GM12865 (cell line): Measurements from ENCODE around the gene C17orf58.

Source experiments
- DNase-seq: peaks from one replicate; pipeline ENCODE4 v3.0.0; 2010; ENCODE audit warnings: low read depth
- H3K4me3 ChIP-seq: 2 replicates; pipeline ENCODE4 v1.5.1; 2011; ENCODE audit warnings: mild to moderate bottlenecking, low read depth, low read length, control low read depth
- CTCF ChIP-seq: IDR thresholded peaks from 2 replicates; pipeline ENCODE4 v1.5.1; 2011; ENCODE audit warnings: low read length, control low read depth, low read depth, inconsistent platforms; ENCODE audit not compliant: insufficient read depth; ENCODE audit errors: missing control alignments

The C17orf58 gene

DNA sequence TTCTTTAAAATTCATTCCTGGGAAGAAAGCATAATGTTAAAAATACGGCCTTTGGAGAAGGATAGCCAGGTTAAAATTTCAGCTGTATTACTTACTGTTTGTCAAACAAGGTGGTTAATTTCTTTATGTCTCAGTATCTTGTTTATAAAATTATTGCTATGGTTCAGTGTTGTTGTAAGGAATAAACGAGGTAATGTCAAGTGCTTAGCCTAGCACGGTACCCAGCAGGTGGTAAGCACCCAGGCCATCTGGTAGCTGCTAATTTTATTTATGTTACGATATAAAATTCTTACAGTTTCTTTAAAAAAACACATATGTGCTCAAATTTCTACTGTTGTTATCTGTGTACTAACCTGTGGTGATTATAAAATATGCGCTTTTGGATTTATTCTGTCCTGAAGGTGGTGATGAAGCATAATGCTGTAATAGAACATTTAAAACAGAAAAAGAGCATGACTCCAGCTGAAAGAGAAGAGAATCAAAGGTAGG is 48.9 kb downstream of the C17orf58 start:
- no peak for DNase-seq
- TF ChIP-seq CTCF = no peak
- H3K4me3 ChIP-seq = no peak overlapping the region

DNA sequence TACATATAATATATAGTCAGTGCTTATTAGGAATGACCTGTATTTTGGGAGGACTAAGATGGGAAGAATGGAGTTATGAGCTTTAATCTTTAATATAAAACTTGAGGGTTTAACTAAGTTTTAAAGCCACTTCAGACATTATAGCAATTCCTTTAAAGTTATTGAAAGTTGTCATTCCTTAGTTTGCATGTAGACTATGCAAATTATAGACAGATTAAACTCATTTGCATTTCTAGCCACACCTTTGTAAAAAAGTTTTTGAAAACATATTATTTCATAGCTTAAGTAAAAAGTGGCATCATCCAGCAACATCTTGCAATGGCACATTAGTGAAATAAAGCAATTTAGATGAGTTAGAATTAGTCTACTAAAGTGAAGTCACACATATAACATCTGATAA is 49.8 kb downstream of the C17orf58 start:
- no peak overlapping the region for H3K4me3 ChIP-seq
- no peak for DNase-seq
- TF ChIP-seq CTCF = no peak

DNA sequence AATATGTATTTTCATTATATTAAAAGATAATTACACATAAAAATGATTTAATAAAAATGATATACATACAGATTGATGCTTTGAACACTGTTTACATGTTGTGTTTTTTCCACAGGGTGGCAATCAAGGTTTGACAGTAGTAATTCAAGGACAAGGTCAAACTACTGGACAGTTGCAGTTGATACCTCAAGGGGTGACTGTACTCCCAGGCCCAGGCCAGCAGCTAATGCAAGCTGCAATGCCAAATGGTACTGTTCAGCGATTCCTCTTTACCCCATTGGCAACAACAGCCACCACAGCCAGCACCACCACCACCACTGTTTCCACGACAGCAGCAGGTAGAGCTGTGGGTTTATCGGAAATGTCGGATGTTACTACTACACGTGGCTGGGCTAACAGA is 52.2 kb downstream of the C17orf58 start:
- no peak for TF ChIP-seq CTCF
- no peak overlapping the region for H3K4me3 ChIP-seq
- no peak for DNase-seq

DNA sequence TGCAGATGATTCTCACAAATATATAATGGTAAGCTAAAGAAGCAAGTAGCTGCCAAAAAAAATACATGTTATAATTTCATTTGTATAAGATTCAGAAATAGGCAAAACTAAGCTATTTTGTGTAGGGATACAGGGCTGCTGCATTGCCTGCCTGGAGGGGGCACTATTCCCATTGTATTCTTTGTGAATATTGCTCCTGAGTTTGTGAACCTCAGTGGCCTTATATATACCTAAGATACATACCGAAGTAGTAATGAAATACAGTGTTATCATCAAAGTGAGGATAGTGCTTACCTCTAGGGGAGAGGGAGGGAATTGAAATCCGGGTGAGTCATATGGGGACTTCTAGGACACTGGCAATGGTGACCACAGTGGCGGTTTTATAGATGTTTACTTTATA is 53.5 kb downstream of the C17orf58 start:
- no peak for DNase-seq
- no peak overlapping the region for H3K4me3 ChIP-seq
- peak; percentile 22 for TF ChIP-seq CTCF
